Right lobe of liver (tissue), 6 donors: ENCODE data around the gene KIAA0586. TPM values are rescaled to one million over a fixed set of nuclear protein-coding genes. Genes with fewer than 3 reads are reported as not detected.
A peak's percentile ranks its signal among the peaks of the same experiment; 100 is the strongest.
"Not testable (repeated sequence)": the region's sequence is repeated elsewhere in the genome, so short reads cannot be mapped to it uniquely, and the experiment has no call there.

Source experiments
- ATAC-seq, 4 donors: fragments of 200-7000 bp; cut with Tn5 transposase; one replicate each; pipeline ENCODE4 v1.9.1; 2020; ENCODE audit warnings: mild to moderate bottlenecking in 4 of 4, moderate library complexity in 4 of 4
- DNase-seq, 3 donors: peaks; one replicate each; pipeline ENCODE4 v3.0.0-alpha.2; 2020
- H3K27ac ChIP-seq, 3 donors: fragments of 200-600 bp; one replicate each; pipeline ENCODE4 v1.8.0; 2022
- H3K27me3 ChIP-seq, 2 donors: fragments of 200-600 bp; one replicate each; pipeline ENCODE4 v1.8.0; 2022
- H3K36me3 ChIP-seq, 4 donors: fragments of 200-600 bp; sonication (generic) in 1 of 4; one replicate each; pipeline versions ENCODE4 v1.5.1 to v1.8.0; 2017 to 2022; ENCODE audit warnings: control low read depth in 1 of 4
- H3K4me1 ChIP-seq, 4 donors: fragments of 200-600 bp; sonication (generic) in 1 of 4; one replicate each; pipeline versions ENCODE4 v1.5.1 to v1.8.0; 2017 to 2022; ENCODE audit warnings: control low read depth in 1 of 4
- H3K4me3 ChIP-seq, 3 donors: fragments of 200-600 bp; one replicate each; pipeline ENCODE4 v1.8.0; 2022
- H3K9me3 ChIP-seq, 4 donors: fragments of 200-600 bp; sonication (generic) in 1 of 4; one replicate each; pipeline versions ENCODE4 v1.5.1 to v1.8.0; 2017 to 2022; ENCODE audit warnings: control low read depth in 1 of 4
- POLR2A ChIP-seq: fragments of 450-650 bp; IDR thresholded peaks from one replicate; pipeline ENCODE4 v1.6.1; 2017; ENCODE audit warnings: antibody characterized with exemption, mild to moderate bottlenecking
- WGBS: methylation state at CpG from one replicate; pipeline ENCODE4 v1.1.6; 2018; ENCODE audit warnings: low coverage, low lambda C conversion rate; ENCODE audit not compliant: insufficient coverage; ENCODE audit errors: missing lambda C conversion rate; 5-methylcytosine and 5-hydroxymethylcytosine counted together
- intact Hi-C, 2 donors: fragments of 100-400 bp; cut with DNase I; formaldehyde crosslinking; loops; one replicate each; pipeline versions ENCODE4 v1.11.2 to v1.14.1; 2022
- total RNA-seq, 6 experiments: library from RNA; depleted of rRNA in 2 of 6; stranded (reverse); fragments of >200 nt in 2 of 6; fragmentation: NEBNext Ultra II Directional in 3 of 6; extraction: Animal tissue kit (Norgen Biotek cat#: 25700) in 3 of 6; gene quantifications; one replicate each; pipeline versions ENCODE4 v1.1.0 to v1.2.4, GENCODE V29; 2016 to 2023
- TF ChIP-seq, protein P1 (sequence below), 4 donors: fragments of 200-600 bp in 3 of 4; fragments of 450-650 bp in 1 of 4; IDR thresholded peaks; one replicate each; pipeline versions ENCODE4 v1.5.1 to v1.8.0; 2016 to 2022; ENCODE audit warnings: antibody characterized with exemption in 4 of 4, mild to moderate bottlenecking in 2 of 4
- donor health status: DM: no; HTN: yes; CAD: no.
- donor health status: DM: no; HTN: no; CAD: no.
- donor health status: DM: no; HTN: no; CAD: no.
- donor health status: DM: no; HTN: yes; CAD: no.
- donor health status: DM: no; HTN: yes; CAD: no.

The KIAA0586 gene
- total RNA-seq, 6 experiments from 2014 or later, result 4.7 to 14.6 (median 9.0) TPM

DNA sequence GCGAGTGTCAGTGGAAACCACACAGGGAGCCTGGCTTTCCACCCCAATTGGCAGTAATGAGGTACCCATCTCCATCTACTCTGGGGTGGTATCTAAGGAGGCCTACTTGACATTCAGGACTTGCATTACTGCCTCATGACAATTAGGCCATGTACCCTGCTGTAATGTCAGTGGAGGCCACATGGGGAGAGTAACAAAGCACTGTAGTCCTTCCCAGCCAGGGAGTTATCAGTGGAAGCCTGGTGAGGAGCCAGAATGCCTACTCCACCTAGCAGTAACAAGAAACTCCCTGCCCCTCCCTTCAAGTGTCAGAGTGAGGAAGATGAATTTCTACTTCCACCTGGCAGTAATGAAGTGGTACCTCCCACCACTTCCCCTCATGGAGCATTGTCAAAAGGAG, 12.7 kb upstream of the KIAA0586 start:
- Histone ChIP-seq H3K4me1 (no peaks in the 10 kb centered on the region), H3K4me3 (no peak overlapping the region), H3K27me3 (no peaks in the 10 kb centered on the region), H3K36me3 (peaks cover 0 to 24% (median 8%) of the 10 kb centered on the region in 4 donors), H3K27ac (no peak overlapping the region), H3K9me3 (no peaks in the 10 kb centered on the region)
- ATAC-seq (peak in 1 of 4 donors; percentile 46), DNase-seq (no peak)
- WGBS, result 100% methylated on average over 1 of the region's 1 CpG
- intact Hi-C loops, result no loop called here
- TF ChIP-seq POLR2A, result no peak
- TF ChIP-seq, protein P1, sequence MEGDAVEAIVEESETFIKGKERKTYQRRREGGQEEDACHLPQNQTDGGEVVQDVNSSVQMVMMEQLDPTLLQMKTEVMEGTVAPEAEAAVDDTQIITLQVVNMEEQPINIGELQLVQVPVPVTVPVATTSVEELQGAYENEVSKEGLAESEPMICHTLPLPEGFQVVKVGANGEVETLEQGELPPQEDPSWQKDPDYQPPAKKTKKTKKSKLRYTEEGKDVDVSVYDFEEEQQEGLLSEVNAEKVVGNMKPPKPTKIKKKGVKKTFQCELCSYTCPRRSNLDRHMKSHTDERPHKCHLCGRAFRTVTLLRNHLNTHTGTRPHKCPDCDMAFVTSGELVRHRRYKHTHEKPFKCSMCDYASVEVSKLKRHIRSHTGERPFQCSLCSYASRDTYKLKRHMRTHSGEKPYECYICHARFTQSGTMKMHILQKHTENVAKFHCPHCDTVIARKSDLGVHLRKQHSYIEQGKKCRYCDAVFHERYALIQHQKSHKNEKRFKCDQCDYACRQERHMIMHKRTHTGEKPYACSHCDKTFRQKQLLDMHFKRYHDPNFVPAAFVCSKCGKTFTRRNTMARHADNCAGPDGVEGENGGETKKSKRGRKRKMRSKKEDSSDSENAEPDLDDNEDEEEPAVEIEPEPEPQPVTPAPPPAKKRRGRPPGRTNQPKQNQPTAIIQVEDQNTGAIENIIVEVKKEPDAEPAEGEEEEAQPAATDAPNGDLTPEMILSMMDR (IDR thresholded peaks at IDR 0.05), result no peak

DNA sequence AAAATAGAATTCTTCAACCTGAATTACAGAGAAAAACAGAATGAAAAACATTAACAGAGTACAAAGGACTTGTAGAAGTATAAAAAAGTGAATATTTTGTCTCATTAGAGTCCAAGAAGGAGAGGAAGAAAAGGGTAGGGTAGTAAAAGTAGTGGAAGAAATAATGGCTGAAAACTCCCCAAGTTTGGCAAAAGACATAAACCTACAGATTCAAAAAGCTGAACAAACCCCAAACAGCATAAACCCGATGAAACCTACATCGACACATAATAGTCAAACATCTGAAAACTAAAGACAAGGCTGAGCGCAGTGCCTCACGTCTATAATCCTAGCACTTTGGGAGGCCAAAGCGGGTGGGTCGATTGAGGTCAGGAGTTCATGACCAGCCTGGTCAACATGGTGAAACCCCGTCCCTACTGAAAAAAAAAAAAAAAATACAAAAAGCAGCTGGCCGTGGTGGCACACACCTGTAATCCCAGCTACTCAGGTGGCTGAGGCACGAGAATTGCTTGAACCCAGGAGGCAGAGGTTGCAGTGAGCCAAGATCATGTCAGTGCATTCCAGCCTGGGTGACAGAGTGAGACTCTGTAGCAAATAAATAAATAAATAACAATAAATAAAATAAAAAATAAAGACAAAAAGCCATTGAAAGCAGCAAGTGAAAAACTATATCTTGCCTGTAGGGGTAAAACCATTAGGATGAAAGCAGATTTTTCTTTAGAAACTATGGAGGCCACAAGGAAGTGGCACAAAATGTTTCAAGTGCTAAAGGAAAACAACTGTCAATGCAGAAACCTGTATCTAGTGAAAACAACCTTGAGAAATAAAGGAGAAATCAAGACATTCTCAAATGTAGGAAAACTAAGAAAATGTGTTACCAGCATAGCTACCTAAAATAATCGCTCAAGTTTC, 11.6 kb upstream of the KIAA0586 start:
- Histone ChIP-seq H3K36me3 (peaks cover 0 to 16% (median 4%) of the 10 kb centered on the region in 4 donors), H3K9me3 (no peaks in the 10 kb centered on the region), H3K27me3 (no peaks in the 10 kb centered on the region), H3K27ac (no peak overlapping the region), H3K4me3 (no peak overlapping the region), H3K4me1 (no peaks in the 10 kb centered on the region)
- intact Hi-C loops, result no loop called here
- WGBS, result 50% methylated on average over 10 of the region's 10 CpGs
- TF ChIP-seq, protein P1 (IDR thresholded peaks at IDR 0.05), result no peak
- no peak for TF ChIP-seq POLR2A
- no peak for DNase-seq
- peak in 3 of 4 donors; percentile 54 to 65 (median 54) for ATAC-seq

DNA sequence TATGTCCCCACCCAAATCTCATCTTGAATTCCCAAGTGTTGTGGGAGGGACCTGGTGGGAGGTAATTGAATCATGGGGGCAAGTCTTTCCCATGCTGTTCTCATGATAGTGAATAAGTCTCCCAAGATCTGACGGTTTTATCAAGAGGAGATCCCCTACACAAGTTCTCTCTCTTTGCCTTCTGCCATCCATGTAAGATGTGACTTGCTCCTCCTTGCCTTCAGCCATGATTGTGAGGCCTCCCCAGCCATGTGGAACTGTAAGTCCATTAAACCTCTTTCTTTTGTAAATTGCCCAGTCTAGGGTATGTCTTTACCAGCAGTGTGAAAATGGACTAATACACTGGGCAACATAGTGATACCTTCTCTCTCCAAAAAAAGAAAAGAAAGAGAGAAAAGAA, 10.6 kb upstream of the KIAA0586 start:
- H3K9me3 ChIP-seq, DNase-seq, H3K4me1 ChIP-seq, H3K4me3 ChIP-seq, H3K27me3 ChIP-seq, H3K27ac ChIP-seq, intact Hi-C loops, ATAC-seq: not testable (repeated sequence)
- peaks cover 0 to 17% (median 0%) of the 10 kb centered on the region in 4 donors for H3K36me3 ChIP-seq
- WGBS, result no CpG with 5 or more reads among the region's 1 CpG

DNA sequence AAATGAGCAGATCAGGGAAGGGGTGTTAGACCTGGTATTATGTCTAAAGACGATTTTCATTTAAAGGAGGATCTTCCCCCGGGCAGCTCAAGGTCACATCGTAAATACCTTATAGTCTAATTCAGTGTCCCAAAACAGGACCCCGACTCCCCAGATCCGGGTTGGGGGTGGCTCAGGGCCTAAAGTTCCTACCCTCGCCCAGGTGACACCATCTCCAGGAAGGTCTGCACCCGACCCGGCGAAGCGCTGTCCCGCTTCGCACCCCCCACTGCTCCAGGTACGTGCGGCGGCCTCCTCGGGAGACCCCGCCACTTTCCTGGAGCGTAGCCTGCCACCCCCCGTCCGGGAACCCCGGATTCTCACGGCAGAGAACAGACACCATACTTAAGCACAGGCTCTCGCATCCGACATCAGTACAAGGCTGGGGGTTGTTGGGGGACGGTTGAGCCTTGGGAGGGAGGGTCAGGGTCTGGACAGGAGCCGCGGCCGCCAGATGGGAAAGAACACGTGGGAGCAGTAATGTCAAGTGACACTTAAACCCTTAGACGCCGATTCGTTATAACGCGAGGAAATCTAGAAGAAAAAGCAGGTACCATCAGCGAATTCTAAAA, 744 bp upstream of the KIAA0586 start:
- intact Hi-C loops, result no loop called here
- Histone ChIP-seq H3K27me3 (no peaks in the 10 kb centered on the region), H3K27ac (peak overlapping the region; percentile 87 to 98 (median 96)), H3K36me3 (peaks cover 0 to 10% (median 2%) of the 10 kb centered on the region in 4 donors), H3K9me3 (no peaks in the 10 kb centered on the region), H3K4me3 (peak overlapping the region; percentile 67 to 88 (median 73)), H3K4me1 (peaks cover 0 to 26% (median 7%) of the 10 kb centered on the region in 4 donors)
- DNase-seq, result peak; percentile 60 to 76 (median 68)
- ATAC-seq, result peak; percentile 72 to 79 (median 78)
- no peak for TF ChIP-seq POLR2A
- TF ChIP-seq, protein P1 (IDR thresholded peaks at IDR 0.05), result no peak
- 0% methylated on average over 20 of the region's 35 CpGs for WGBS
